ENCODE data around the gene DUSP10.

- no peak for TF ChIP-seq CTCF (IDR thresholded peaks at IDR 0.05; ENCODE audit: poor library complexity, severe bottlenecking)
- no peak for TF ChIP-seq EZH2 (IDR thresholded peaks at IDR 0.05; ENCODE audit: borderline replicate concordance, insufficient read depth, low read length, poor library complexity, severe bottlenecking)
- TF ChIP-seq TAF1 (IDR thresholded peaks at IDR 0.05; ENCODE audit: low read depth), result no peak
- TF ChIP-seq POLR2AphosphoS5 (IDR thresholded peaks at IDR 0.05), result no peak
- no peak for TF ChIP-seq EP300 (conservative IDR thresholded peaks at IDR 0.05; ENCODE audit: poor library complexity, severe bottlenecking)
- no peak for TF ChIP-seq RAD21 (conservative IDR thresholded peaks at IDR 0.05)
- no peak for TF ChIP-seq SMC3 (conservative IDR thresholded peaks at IDR 0.05; ENCODE audit: poor library complexity)
- no peak for TF ChIP-seq REST (IDR thresholded peaks at IDR 0.05; ENCODE audit: borderline replicate concordance)
Measured at GRCh38 chr1:221723018-221723847, 18.7 kb downstream of the DUSP10 start.
